Urinary bladder (tissue), 4 donors: ENCODE data around the gene ASH1L. TPM values are rescaled to one million over a fixed set of nuclear protein-coding genes. Genes with fewer than 3 reads are reported as not detected.
A peak's percentile ranks its signal among the peaks of the same experiment; 100 is the strongest.
"Not testable (repeated sequence)": the region's sequence is repeated elsewhere in the genome, so short reads cannot be mapped to it uniquely, and the experiment has no call there.

Experiments used
- DNase-seq: peaks from one replicate; pipeline ENCODE4 v3.0.0-alpha.2; 2015; ENCODE audit errors: extremely low spot score
- H3K27ac ChIP-seq: one replicate; pipeline ENCODE4 v1.5.1; 2013; ENCODE audit warnings: low read depth, mild to moderate bottlenecking, moderate library complexity
- H3K36me3 ChIP-seq: one replicate; pipeline ENCODE4 v1.6.1; 2013; ENCODE audit warnings: mild to moderate bottlenecking, moderate library complexity; ENCODE audit not compliant: insufficient read depth
- H3K4me1 ChIP-seq: one replicate; pipeline ENCODE4 v1.6.1; 2013; ENCODE audit warnings: mild to moderate bottlenecking, moderate library complexity; ENCODE audit not compliant: insufficient read depth
- H3K4me3 ChIP-seq: one replicate; pipeline ENCODE4 v1.5.1; 2013; ENCODE audit warnings: low read depth, low read length
- WGBS: extraction: QIAGEN DNeasy Blood & Tissue Kit; methylation state at CpG from one replicate; pipeline ENCODE4 v1.1.7; 2013; 5-methylcytosine and 5-hydroxymethylcytosine counted together
- polyA plus RNA-seq: library from polyadenylated mRNA; stranded (reverse); fragments of 200-250 nt; gene quantifications from one replicate; pipeline ENCODE4 v1.2.3, GENCODE V29; 2013
- total RNA-seq: library from RNA; depleted of rRNA; stranded (reverse); fragments of >200 nt; gene quantifications from one replicate; pipeline ENCODE4 v1.2.3, GENCODE V29; 2014
- donor health status: healthy with polysubstance abuse.
- donor health status: healthy.

The ASH1L gene
- total and polyA plus RNA-seq, 2 donors = 21.6 to 75.5 TPM

DNA sequence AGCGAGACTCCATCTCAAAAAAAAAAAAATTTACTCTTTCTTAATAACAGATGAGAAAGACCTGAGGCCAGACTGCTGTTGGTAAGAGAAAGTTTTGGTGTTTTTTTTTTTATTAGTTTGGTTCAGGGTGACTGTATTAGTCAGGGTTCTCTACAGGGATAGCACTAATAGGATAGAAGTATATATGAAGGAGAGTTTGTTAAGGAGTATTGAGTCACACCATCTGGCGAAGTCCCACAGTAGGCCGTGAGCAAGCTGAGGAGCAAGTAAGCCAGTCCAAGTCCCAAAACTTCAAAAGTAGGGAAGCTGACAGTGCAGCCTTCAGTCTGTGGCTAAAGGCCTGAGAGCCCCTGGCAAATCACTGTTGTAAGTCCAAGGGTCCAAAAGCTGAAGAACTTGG is 26.7 kb upstream of the ASH1L start:
- H3K4me3 ChIP-seq, DNase-seq, H3K4me1 ChIP-seq, H3K36me3 ChIP-seq, H3K27ac ChIP-seq: not testable (repeated sequence)
- 88% methylated on average over 3 of the region's 3 CpGs for WGBS

DNA sequence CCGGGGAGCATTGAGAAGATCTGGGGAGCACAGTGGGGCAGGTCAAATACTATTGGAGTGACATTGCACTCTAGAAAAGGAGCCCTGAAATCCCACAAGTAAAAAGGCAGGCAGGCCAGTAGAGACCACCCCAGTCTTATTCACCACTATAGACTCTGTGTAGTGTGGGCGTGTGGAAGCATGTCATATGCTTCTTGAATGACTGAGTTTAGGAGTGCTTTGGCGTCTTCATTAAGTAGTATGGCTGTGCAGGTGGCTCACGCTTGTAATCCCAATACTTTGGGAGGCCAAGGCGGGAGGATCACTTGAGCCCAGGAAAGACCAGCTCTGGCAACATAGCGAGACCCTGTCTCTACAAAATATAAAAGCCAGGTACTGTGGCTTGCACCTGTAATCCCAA is 21.2 kb upstream of the ASH1L start:
- DNase-seq, H3K36me3 ChIP-seq, H3K4me1 ChIP-seq, H3K4me3 ChIP-seq, H3K27ac ChIP-seq: not testable (repeated sequence)
- 93% methylated on average over 6 of the region's 6 CpGs for WGBS

DNA sequence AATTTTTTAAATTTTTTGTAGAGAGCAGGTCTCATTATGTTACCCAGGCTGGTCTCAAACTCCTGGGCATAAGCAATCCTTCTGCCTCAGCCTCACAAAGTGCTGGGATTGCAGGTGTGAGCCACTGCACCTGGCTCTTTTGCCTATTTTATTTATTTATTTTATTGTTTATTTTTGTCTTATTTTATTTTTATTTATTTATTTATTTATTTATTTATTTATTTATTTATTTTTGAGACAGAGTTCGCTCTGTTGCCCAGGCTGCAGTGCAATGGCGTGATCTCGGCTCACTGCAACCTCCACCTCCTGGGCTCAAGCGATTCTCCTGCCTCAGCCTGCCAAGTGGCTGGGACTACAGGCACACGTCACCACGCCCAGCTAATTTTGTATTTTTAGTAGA is 13.0 kb upstream of the ASH1L start:
- not testable (repeated sequence) for H3K27ac ChIP-seq, H3K4me1 ChIP-seq, H3K4me3 ChIP-seq, DNase-seq, H3K36me3 ChIP-seq
- WGBS = 98% methylated on average over 6 of the region's 6 CpGs

DNA sequence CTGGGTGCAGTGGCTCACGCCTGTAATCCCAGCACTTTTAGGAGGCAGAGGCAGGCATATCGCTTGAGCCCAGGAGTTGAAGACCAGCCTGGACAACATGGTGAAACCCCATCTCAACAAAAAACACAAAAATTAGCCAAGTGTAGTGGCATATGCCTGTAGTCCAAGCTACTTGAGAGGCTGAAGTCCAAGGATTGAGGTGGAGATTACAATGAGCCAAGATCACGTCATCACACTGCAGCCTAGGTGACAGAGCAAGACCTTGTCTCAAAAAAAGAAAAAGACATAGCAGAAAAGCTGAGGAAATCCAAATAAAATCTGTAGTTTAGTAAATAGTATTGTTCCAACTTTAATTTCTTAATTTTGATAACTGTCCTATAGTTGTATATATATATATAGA is 11.5 kb upstream of the ASH1L start:
- no peak for DNase-seq
- Histone ChIP-seq H3K27ac (no peak overlapping the region), H3K4me1 (no peaks in the 10 kb centered on the region), H3K36me3 (no peaks in the 10 kb centered on the region), H3K4me3 (no peak overlapping the region)
- 92% methylated on average over 3 of the region's 3 CpGs for WGBS

DNA sequence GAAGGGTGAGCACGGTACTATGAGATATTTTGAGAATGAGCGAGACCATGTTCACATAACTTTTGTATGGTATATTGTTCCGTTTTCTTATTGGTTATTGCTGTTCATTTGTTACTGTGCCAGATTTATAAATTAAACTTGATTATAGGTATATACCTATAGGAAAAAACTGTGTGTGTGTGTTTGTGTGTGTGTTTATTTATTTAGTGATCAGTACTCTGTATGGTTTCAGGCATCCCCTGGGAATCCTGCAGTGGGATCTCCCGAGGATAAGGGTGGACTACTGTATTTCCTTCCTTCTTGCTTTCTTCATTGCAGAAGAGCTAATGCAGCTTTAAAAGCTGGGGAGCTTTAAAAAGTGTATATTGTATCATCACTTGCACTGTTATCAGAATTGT is 8.0 kb upstream of the ASH1L start:
- H3K4me3 ChIP-seq = no peak overlapping the region
- no peaks in the 10 kb centered on the region for H3K36me3 ChIP-seq
- no peak overlapping the region for H3K27ac ChIP-seq
- H3K4me1 ChIP-seq = no peaks in the 10 kb centered on the region
- 72% methylated on average over 4 of the region's 4 CpGs for WGBS
- DNase-seq = no peak

DNA sequence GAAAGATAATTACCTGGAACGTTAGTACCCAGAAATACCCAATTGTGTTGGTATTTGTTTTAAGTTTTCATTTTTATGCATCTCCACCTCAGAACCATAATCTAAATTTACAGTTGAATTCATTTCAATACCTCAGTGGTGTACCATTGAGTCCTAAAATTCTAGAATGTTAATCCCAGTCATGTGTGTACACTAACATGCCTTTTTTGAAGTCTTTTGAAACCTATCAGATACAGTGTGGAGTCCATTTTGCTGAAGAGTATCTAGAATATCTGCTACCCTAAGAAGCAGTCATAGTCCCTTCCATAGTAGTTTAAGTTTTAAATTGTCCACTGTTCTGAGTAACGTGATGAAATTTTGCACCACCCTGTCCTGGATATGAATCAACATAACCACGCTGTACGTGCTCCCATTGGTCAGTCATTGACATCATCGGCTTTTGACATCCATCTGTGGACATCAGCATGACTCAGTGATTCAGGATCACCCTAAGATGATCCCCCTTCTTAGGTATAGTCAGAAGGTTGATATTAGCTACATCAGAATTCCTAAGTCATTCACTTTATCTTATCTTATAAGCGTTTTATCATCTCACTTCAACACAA is 7.5 kb upstream of the ASH1L start:
- Histone ChIP-seq H3K27ac (no peak overlapping the region), H3K36me3 (no peaks in the 10 kb centered on the region), H3K4me1 (no peaks in the 10 kb centered on the region), H3K4me3 (no peak overlapping the region)
- no peak for DNase-seq
- WGBS = 85% methylated on average over 6 of the region's 6 CpGs

DNA sequence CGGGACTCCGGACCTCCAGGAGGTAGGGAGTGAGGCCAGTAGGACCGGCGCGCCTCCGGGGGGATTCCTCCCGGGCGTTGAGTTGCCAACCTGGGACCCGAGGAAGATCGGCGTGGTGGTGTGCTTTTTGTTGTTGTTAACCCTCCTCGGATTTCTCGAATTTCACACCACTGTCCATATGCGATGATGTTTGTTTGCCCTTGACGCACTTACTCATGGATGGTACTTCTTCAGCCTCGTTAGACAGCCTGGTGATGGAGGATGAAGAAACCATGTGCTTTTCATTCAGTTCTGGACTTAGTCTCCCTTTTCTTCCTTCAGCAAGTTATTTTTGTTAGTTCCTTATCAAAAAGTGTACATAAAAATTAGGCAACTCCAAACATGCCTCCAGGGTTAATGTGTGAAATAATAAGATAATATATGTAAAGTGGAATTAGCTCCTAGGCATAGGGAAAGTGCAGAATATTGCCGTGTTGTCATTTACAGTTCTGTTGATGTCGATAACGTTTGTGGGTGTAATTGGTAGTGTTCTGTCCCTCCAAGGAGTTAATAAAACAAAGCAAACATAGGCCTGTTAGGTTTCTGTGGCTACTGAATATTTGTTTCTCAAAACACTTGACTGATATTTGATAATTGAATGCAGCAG is 897 bp upstream of the ASH1L start:
- Histone ChIP-seq H3K4me3 (peak overlapping the region; percentile 87), H3K27ac (peak overlapping the region; percentile 96)
- WGBS = under 1% methylated on average over 19 of the region's 19 CpGs

DNA sequence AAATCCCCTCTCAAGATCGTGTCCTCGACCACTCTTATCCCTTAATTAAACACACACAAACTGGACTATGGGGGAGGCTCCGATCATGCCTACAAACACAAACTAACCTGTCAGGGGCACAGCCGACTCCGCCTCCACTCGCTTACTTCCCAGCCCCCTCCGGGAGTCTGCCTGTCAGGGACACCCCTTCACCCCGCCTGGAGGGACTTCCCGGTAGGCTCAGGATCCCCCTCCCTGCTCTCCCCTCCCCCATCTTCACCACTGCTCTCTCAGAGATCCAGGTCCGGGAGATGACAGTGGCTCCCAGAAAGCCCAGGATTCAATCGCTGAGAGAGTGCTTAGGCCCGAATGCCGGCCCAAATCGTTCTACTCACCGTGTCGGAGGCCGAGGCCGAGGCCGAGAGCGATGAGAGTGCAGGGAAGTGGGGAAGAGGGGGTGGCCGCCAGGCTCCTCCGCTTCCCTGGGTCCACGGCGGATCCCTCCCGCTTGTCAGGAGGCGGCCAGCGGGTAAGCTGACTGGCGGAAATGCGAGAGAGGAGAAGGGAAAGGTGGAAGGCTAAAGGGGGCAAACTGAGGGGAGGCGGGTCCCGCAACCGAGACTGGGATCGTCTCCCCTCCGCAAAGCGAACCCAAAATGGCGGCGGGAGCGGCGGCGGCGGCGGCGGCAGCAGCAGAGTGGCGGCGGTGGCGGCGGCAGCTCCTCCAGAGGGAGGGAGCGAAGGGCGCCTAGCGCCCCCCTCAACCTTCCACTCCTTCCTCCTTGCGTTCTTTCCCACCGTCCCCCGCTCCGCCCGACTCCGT is 623 bp downstream of the ASH1L start:
- not testable (repeated sequence) for DNase-seq, H3K36me3 ChIP-seq, H3K4me1 ChIP-seq
- Histone ChIP-seq H3K4me3 (peak overlapping the region; percentile 87), H3K27ac (peak overlapping the region; percentile 97)
- WGBS = under 1% methylated on average over 39 of the region's 56 CpGs

More for the DNA sequence above, 897 bp upstream of the ASH1L start:
- H3K4me1 ChIP-seq, DNase-seq, H3K36me3 ChIP-seq: not testable (repeated sequence)

DNA sequence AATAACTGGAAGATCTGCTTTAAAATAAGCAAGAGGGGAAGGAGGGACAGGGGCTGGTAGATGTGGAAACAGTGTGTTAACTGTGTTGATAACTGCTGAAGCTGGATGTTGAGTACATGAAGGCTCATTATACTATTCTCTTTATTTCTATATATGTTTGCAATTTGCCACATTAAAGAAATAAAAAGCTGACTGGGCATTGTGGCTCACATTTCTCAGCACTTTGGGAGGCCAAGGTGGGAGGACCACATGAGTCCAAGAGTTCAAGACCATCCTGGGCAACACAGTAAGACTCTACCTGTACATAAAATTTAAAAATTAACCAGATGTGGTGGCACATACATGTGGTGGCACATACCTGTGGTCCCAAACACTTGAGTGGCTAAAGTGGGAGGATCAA is 6.7 kb downstream of the ASH1L start:
- peaks cover 2% of the 10 kb centered on the region for H3K36me3 ChIP-seq
- H3K4me1 ChIP-seq = no peaks in the 10 kb centered on the region
- DNase-seq = no peak
- H3K4me3 ChIP-seq = no peak overlapping the region
- H3K27ac ChIP-seq = no peak overlapping the region

DNA sequence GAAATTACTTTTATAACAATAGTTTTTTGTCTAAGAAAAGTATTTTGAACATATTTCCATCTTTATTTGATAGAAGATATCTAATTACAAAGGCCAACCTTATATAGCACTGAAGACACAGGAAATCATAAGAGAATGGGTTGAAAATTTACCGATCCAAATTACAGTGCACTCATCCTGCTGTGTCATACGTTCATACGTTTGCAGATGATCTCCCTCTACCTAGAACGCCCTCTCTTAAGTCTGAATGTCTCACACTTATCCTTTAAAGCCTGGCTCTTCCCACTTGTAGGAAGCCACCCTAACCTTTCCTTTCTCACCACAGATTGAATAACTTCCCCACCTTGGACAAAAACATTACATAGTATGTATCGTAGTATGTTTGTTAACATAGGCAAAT is 9.3 kb downstream of the ASH1L start:
- H3K4me1 ChIP-seq = peaks cover under 1% of the 10 kb centered on the region
- 61% methylated on average over 5 of the region's 5 CpGs for WGBS

DNA sequence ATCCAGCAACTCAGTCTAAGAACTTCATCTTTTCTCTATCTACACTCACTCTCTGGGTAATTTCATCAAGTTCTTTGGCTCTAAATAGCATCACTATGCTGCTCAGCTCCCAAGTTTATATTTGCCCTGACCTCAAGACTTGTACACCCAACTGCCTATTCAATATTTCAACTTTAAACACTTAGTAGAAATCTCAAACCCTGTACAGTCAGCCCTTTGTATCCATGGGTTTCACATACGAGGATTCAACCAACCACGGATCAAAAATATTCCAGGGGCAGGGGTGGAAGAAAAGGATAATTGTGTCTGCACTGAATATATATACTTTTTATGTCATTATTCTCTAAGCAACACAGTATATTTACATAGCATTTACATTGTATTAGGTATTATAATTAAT is 13.9 kb downstream of the ASH1L start:
- H3K4me3 ChIP-seq = no peak overlapping the region
- no peaks in the 10 kb centered on the region for H3K36me3 ChIP-seq
- no peak for DNase-seq
- peaks cover 2% of the 10 kb centered on the region for H3K4me1 ChIP-seq
- 48% methylated on average over 2 of the region's 2 CpGs for WGBS
- H3K27ac ChIP-seq = no peak overlapping the region

More for the DNA sequence above, 9.3 kb downstream of the ASH1L start:
- Histone ChIP-seq H3K4me3 (no peak overlapping the region), H3K36me3 (peaks cover 2% of the 10 kb centered on the region), H3K27ac (no peak overlapping the region)
- no peak for DNase-seq

DNA sequence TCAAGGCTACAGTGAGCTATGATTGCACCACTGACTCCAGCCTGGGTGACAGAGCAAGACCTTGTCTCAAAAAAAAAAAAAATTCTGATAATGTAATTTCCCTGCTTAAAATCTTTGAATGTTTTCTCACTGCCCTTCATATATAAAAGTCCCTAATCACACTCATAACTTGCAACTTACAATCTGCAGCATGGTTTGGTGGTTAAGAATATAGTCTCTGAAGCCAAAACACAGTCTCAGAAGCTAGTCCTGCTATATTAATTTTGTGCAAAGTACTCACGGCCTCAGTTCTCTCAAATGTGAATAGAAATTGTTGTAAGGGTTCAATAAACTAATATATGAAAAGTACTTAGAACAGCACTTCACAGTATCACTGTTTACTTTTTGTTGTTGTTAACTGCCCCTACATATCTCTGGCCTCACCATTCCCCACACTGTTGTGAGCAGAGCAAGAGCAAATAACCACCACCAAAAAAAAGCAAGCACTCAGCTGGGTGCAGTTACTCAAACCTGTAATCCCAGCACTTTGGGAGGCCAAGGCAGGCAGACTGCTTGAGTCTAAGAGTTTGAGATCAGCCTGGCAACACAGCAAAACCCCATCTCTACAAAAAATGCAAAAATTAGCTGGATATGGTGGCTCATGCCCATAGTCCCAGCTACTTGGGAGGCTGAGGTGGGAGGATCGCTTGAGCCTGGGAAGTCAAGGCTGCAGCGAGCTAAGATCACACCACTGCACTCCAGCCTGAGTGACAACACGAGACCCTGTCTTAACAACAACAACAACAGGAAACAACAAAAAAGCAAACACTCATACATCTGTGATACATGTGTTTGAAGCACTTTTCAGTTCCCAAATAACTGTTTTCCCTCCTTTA is 22.4 kb downstream of the ASH1L start:
- WGBS = 88% methylated on average over 4 of the region's 4 CpGs
- no peak for DNase-seq
- H3K4me3 ChIP-seq = no peak overlapping the region

DNA sequence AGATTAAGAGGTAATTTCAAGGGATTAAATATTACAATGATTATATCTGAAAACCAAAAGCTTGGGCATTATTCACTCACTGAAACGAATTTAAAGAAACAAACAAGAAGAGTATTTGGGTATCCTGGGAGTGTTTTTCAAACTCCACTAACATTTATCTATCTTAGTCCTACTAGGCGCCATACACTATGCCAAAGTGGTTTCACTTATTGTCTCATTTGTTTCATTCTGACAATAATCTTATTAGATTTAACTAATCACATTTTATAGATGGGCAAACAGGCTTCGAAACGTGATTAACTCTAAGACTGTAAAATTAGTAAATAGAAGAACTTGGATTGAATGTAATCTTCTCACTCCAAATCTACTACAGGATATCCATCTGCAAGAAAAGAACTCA is 25.4 kb downstream of the ASH1L start:
- H3K36me3 ChIP-seq = no peaks in the 10 kb centered on the region
- DNase-seq = no peak
- WGBS = 78% methylated on average over 4 of the region's 4 CpGs
- H3K4me1 ChIP-seq = no peaks in the 10 kb centered on the region
- H3K27ac ChIP-seq = no peak overlapping the region
- H3K4me3 ChIP-seq = no peak overlapping the region

More for the DNA sequence above, 22.4 kb downstream of the ASH1L start:
- H3K27ac ChIP-seq = no peak overlapping the region
- H3K36me3 ChIP-seq = no peaks in the 10 kb centered on the region
- H3K4me1 ChIP-seq = no peaks in the 10 kb centered on the region
